HG03378 (cell line): ENCODE results near the gene EIF2B2.

Experiments used
- ATAC-seq: cut with Tn5 transposase; IDR thresholded peaks from one replicate; pipeline ENCODE4 v1.9.1; 2021; ENCODE audit warnings: mild to moderate bottlenecking, moderate library complexity; ENCODE audit not compliant: unreplicated experiment

EIF2B2 gene

GRCh38 chr14:74973905-74974363, 28.8 kb upstream of the EIF2B2 start:
- ATAC-seq: no peak

- no peak for ATAC-seq
Measured at GRCh38 chr14:74974364-74975058, 28.2 kb upstream of the EIF2B2 start.

- ATAC-seq: no peak
Measured at GRCh38 chr14:74975059-74975810, 27.5 kb upstream of the EIF2B2 start.

- no peak for ATAC-seq
Measured at GRCh38 chr14:74976264-74977113, 26.2 kb upstream of the EIF2B2 start.

GRCh38 chr14:74977164-74977900, 25.4 kb upstream of the EIF2B2 start:
- ATAC-seq: no peak

GRCh38 chr14:74977901-74978385, 24.8 kb upstream of the EIF2B2 start:
- ATAC-seq: no peak

GRCh38 chr14:74978416-74978947, 24.2 kb upstream of the EIF2B2 start:
- no peak for ATAC-seq

- no peak for ATAC-seq
Measured at GRCh38 chr14:74979029-74979428, 23.7 kb upstream of the EIF2B2 start.

- no peak for ATAC-seq
Measured at GRCh38 chr14:74979442-74980397, 23.0 kb upstream of the EIF2B2 start.

GRCh38 chr14:74980398-74980730, 22.4 kb upstream of the EIF2B2 start:
- ATAC-seq: no peak

GRCh38 chr14:74980731-74981461, 21.8 kb upstream of the EIF2B2 start:
- ATAC-seq: no peak

GRCh38 chr14:74981462-74981782, 21.3 kb upstream of the EIF2B2 start:
- ATAC-seq: no peak

GRCh38 chr14:74981833-74982232, 20.9 kb upstream of the EIF2B2 start:
- ATAC-seq: no peak

GRCh38 chr14:74982661-74983060, 20.1 kb upstream of the EIF2B2 start:
- no peak for ATAC-seq

- ATAC-seq: no peak
Measured at GRCh38 chr14:74983343-74983742, 19.4 kb upstream of the EIF2B2 start.

GRCh38 chr14:74984236-74985027, 18.3 kb upstream of the EIF2B2 start:
- no peak for ATAC-seq

GRCh38 chr14:74985028-74985310, 17.8 kb upstream of the EIF2B2 start:
- ATAC-seq: no peak

GRCh38 chr14:74985806-74986205, 16.9 kb upstream of the EIF2B2 start:
- ATAC-seq: no peak
